Kidney tubule cell (primary cell): Measurements from ENCODE around the gene TSPAN2.
"Not testable (repeated sequence)": the region's sequence is repeated elsewhere in the genome, so short reads cannot be mapped to it uniquely, and the experiment has no call there.

Source experiments
- DNase-seq: peaks from one replicate; pipeline ENCODE4 v3.0.0-alpha.2; 2018; ENCODE audit warnings: low spot score

Gene TSPAN2

DNA sequence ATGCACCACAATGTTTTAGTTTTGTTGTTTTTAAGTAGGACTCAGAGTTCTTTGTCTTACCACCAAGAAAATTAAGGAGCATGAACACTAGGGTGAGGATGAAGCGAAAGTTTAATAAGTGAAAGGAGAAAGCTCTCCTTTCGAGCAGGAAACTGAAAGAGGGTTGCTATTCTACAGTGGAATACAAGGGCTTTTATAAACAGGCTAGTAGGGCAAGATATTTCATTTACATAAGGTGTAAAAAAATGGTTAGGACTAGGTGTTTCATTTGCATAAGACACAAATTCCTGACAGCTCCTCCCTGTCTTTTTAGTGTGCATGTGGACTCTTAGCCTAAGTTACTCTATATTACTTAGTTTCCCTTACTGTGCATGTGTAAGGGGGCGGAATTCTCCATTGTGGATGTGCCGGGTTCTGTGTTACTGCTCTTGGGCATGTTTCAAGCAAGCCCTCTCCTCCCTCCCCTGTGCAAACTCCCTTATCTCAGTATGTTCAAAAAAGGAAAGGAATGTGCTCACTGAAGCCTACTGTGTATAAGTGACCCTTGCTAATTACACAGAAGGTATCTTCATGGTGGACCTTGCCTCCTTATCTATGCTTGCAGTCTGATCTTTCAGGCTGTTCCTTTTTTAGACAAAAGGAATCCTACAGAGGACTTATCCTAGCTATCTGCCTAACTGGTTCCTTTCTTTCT, 52.3 kb downstream of the TSPAN2 start:
- DNase-seq, result no peak

GRCh38 chr1:115035652-115036051, 53.7 kb downstream of the TSPAN2 start:
- DNase-seq, result no peak

DNA sequence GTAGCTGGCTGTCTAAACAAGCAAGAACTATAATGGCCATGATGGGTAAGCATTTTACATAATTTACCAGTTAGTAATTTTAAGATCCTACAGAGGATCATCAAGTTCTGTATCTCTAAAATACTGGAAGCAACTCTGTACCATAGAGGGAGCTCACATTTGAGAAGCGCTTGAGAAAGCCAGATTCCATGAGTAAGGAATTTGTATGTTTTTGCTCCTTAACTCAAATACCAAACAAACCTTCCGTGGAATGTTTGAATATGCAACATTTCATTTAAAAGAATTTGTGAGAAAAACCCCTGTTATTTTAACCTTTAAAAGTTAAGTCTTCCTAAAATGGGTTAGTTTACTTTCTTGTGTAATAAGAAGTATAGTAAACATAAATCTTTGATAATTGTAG, 57.7 kb downstream of the TSPAN2 start:
- DNase-seq, result no peak

DNA sequence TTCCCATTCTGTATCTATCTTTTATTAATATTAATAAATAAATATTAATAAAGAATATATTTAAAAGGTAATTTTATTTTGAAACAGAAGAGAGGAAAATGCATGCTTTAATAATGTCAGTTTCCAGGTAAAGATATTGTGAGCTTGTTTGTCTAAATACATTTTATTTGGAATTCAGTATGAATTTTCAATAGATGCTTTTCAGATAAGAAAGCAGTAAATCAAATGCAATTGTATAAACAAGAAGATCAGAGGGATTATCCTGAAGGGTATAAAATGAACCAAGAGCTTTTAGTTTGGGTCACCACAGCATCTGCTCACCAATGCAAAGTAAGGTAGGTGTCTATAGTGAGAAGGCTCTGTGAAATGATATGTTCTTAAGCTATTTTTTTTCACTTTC, 59.8 kb downstream of the TSPAN2 start, which contains the start of gene TSHB:
TSS of gene TSHB (plus strand) at position 301 of the 400 bp plus-strand sequence. CDS start 3,537 bp downstream, outside the sequence.
- DNase-seq, result no peak

DNA sequence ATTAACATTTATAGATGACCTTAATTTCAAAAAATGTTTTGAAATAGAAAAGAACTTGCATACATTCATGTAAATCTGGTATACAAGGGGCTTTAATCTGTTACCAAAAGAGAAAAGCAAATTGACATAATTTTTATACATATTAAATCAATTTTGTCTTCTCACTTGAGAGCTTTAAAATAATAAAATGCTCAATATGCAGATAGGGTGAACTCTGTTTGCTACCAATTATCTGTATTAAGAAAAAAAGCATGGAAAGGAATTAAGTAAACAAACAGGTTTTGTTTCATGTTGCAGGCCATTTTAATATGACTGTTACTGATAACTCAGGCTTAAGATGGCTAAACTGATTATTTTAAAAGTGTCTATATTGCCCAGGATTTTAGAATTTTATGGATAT, 65.7 kb downstream of the TSPAN2 start:
- no peak for DNase-seq

GRCh38 chr1:115021145-115021544, 68.2 kb downstream of the TSPAN2 start:
- DNase-seq, result no peak

DNA sequence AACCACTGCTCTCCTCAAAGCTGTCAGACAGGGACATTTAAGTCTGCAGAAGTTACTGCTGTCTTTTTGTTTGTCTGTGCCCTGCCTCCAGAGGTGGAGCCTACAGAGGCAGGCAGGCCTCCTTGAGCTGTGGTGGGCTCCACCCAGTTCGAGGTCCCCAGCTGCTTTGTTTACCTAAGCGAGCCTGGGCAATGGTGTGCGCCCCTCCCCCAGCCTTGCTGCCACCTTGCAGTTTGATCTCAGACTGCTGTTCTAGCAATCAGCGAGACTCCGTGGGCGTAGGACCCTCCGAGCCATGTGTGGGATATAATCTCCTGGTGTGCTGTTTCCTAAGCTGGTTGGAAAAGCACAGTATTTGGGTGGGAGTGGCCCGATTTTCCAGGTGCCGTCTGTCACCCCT, 69.8 kb downstream of the TSPAN2 start:
- not testable (repeated sequence) for DNase-seq

DNA sequence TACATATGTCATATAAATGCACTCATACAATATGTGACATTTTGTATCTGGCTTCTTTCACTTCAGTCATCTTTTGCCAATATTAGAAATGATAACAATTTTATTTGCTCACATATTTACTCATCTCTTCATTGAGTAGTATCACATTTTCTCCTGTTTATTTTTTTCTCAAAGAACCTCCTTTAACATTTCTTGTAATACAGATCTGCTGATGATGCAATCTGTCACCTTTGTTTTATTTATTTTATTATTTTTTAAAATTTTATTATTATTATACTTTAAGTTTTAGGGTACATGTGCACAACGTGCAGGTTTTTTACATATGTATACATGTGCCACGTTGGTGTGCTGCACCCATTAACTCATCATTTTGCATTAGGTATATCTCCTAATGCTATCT, 75.5 kb downstream of the TSPAN2 start:
- DNase-seq, result no peak

- DNase-seq, result no peak
Observed at GRCh38 chr1:115012434-115012833, 76.9 kb downstream of the TSPAN2 start.

DNA sequence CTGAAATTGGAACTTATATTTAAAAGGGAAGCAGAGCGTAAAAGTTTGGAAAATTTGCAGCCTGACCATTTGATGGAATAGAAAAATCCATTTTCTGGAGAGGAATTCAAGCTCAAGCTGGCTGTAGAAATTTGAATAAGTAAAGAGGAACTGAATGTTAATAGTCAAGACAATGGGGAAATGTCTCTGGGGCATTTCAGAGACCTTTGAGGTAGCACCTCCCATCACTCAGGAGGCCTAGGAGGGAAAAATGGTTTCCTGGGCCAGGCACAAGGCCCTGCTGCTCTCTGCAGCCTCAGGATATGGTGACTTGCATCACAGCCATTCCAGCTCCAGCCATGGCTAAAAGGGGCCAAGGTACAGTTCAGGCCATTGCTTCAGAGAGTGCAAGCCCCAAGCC, 77.3 kb downstream of the TSPAN2 start:
- no peak for DNase-seq

DNA sequence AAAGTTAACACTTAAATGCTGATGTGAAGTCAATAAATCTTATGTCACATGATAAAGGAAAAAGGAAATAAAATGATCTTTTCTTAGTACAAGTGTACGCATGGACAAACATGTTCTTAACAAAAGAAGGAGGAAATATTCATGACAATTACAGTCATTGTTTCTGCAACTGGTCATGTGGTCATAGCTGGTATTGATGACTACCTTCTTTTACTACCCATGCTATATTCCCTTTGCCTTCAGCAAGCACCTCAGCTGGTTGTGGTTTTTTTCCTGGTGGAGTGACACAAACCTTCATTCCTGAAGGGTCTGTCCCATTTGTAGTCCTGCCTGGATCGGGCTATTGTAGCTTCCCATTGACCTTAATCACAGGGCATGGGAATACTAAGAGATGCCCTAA, 83.1 kb downstream of the TSPAN2 start:
- DNase-seq, result peak; percentile 9
